H1 (cell line): ENCODE measurements around the gene ZBED6. TPM values are rescaled to one million over a fixed set of nuclear protein-coding genes. Genes with fewer than 3 reads are reported as not detected.

ENCODE experiments used
- CTBP2 ChIP-seq: IDR thresholded peaks from 2 replicates; pipeline ENCODE4 v1.7.0; 2011; ENCODE audit warnings: borderline replicate concordance, mild to moderate bottlenecking, moderate library complexity, mixed read lengths, low read length; ENCODE audit not compliant: insufficient read depth, insufficient read length
- GTF2F1 ChIP-seq: IDR thresholded peaks from 2 replicates; pipeline ENCODE4 v1.6.1; 2012; ENCODE audit warnings: low read depth, low read length, improper control_type of control experiment, borderline replicate concordance
- NRF1 ChIP-seq: IDR thresholded peaks from 2 replicates; pipeline ENCODE4 v1.6.1; 2011; ENCODE audit warnings: mild to moderate bottlenecking, low read depth, low read length, improper control_type of control experiment
- RFX5 ChIP-seq: IDR thresholded peaks from 2 replicates; pipeline ENCODE4 v1.6.1; 2011; ENCODE audit warnings: low read depth, low read length, improper control_type of control experiment, borderline replicate concordance
- polyA plus RNA-seq, 7 experiments: library from polyadenylated mRNA; depleted of rRNA in 3 of 7; stranded (reverse) in 5 of 7; unstranded in 2 of 7; fragments of >200 nt in 5 of 7; fragments of 200-250 nt in 2 of 7; gene quantifications; 1 replicate in 5 of 7; 2 replicates in 1 of 7; 4 replicates in 1 of 7; pipeline versions ENCODE4 v1.2.1 to v1.2.3, GENCODE V29; 2011 to 2013; ENCODE audit warnings: missing spikeins in 2 of 7, mixed read lengths in 2 of 7
- total RNA-seq: library from RNA; stranded (reverse); fragmentation: NEBNext Ultra II Directional; extraction: Animal tissue kit (Norgen Biotek cat#: 25700); gene quantifications from 2 replicates; pipeline ENCODE4 v1.2.1, GENCODE V29; 2021

ZBED6 gene
- total and polyA plus RNA-seq, 2 of the 8 experiments (the other 6 are each of a cell fraction or from before 2014, with no cell fraction given) = 1.4 to 25.9 TPM

DNA sequence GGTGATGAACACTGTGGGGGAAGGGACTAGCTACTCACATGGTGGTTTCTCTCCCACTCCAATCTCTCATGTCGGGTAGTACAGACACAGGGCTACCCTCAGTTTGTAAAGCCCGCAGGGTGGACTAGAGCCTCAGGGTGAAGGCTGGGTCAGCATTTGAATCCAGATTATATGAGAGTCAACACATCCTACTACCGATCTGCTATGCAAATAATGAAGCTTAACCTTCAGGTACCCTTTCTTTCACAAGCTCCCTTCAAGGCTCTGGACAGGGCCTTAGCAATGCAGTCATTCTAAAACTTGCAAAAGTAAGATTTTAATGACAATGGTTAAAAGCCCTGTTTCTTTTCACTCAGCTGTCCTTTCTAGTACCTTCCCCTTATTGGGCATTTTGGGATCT, 5.5 kb upstream of the ZBED6 start (continued):
- TF ChIP-seq GTF2F1 = no peak
- no peak for TF ChIP-seq RFX5
- no peak for TF ChIP-seq CTBP2
- TF ChIP-seq NRF1 = no peak
